ENCODE data around the gene KANSL1. TPM values are rescaled to one million over a fixed set of nuclear protein-coding genes. Genes with fewer than 3 reads are reported as not detected.

KANSL1 gene
- total and polyA plus RNA-seq, 10 of the 15 experiments (the other 5 are each of a cell fraction or from before 2014, with no cell fraction given): 4.7 to 60.6 (median 28.0) TPM

GRCh38 chr17:46154151-46154816 is 38.9 kb downstream of the KANSL1 start (continued):
- TF ChIP-seq ELK1 (IDR thresholded peaks at IDR 0.05; ENCODE audit: low read depth, low read length): no peak
- no peak for TF ChIP-seq EGR1 (IDR thresholded peaks at IDR 0.05; ENCODE audit: borderline replicate concordance in 1 of 2, low read depth in 2 of 2, low read length in 2 of 2)
- peak; percentile 60 for TF ChIP-seq IKZF1 (conservative IDR thresholded peaks at IDR 0.05)
- no peak for TF ChIP-seq STAT1 (conservative IDR thresholded peaks at IDR 0.05)
- no peak for TF ChIP-seq KAT2A (conservative IDR thresholded peaks at IDR 0.05; ENCODE audit: control insufficient read depth, low read depth, low read length)
- TF ChIP-seq IKZF2 (IDR thresholded peaks at IDR 0.05): peak; percentile 30 to 39; a peak in 2 of 4 replicates
- 0 out of 2 replicates have a peak, but pooled peaks have one; percentile 39 for TF ChIP-seq WRNIP1 (IDR thresholded peaks at IDR 0.05; ENCODE audit: borderline replicate concordance, low read depth, low read length)
- TF ChIP-seq CHD4 (IDR thresholded peaks at IDR 0.05): no peak
- TF ChIP-seq DPF2 (IDR thresholded peaks at IDR 0.05): no peak
- 0 out of 2 replicates have a peak, but pooled peaks have one; percentile 40 for TF ChIP-seq POLR2AphosphoS5 (IDR thresholded peaks at IDR 0.05; ENCODE audit: low read length)
- no peak for TF ChIP-seq SMAD5 (IDR thresholded peaks at IDR 0.05; ENCODE audit: low read depth)
- TF ChIP-seq ZSCAN29 (IDR thresholded peaks at IDR 0.05): no peak
- TF ChIP-seq TCF12 (IDR thresholded peaks at IDR 0.05; ENCODE audit: low read depth, low read length): no peak
- peak; percentile 78 for TF ChIP-seq RUNX3 (IDR thresholded peaks at IDR 0.05; ENCODE audit: low read length)
